K562 (cell line): ENCODE results near the gene NLRP6. TPM values are rescaled to one million over a fixed set of nuclear protein-coding genes. Genes with fewer than 3 reads are reported as not detected.
"Not testable (repeated sequence)": the region's sequence is repeated elsewhere in the genome, so short reads cannot be mapped to it uniquely, and the experiment has no call there.

Experiments
- ATAC-seq: fragments of 200-7000 bp; cut with Tn5 transposase; 3 replicates; pipeline ENCODE4 v1.9.1; 2020; ENCODE audit warnings: moderate library complexity
- BruUV-seq: library from RNA; stranded (reverse); fragments of 400-500 nt; replicated peaks from 2 replicates; lab custom pipeline; 2021; lab: Mats Ljungman, UMichigan
- CTCF ChIA-PET: fragments of 300-600 bp; formaldehyde crosslinking; extraction: SDS; loops from one replicate; lab custom pipeline; 2021; ENCODE audit warnings: low intra/inter-chr PET ratio; lab: Yijun Ruan, JAX
- POLR2A ChIA-PET: fragments of 300-600, 350-650 bp; sonication (Branson Sonifier 250); formaldehyde crosslinking; extraction: SDS; loops from one replicate; lab custom pipeline; 2021; ENCODE audit warnings: antibody characterized with exemption, inconsistent platforms; lab: Yijun Ruan, JAX
- DNase-seq, 4 experiments: peaks; one replicate each; pipeline versions ENCODE4 v3.0.0 to v3.0.0-alpha.2; 2011 to 2018; ENCODE audit warnings: low spot score in 3 of 4, mixed read lengths in 3 of 4; ENCODE audit errors: extremely low read depth in 1 of 4
- FAIRE-seq: peaks from 2 replicates; lab custom pipeline; 2011; peaks lifted over from hg19 to GRCh38; lab: Jason Lieb, UNC
- H2AFZ ChIP-seq: 2 replicates; pipeline ENCODE4 v1.6.0; 2011; ENCODE audit warnings: low read depth, low read length, control low read depth, inconsistent platforms
- H3K27ac ChIP-seq: fragments of 200-600 bp; 3 replicates; pipeline ENCODE4 v1.8.0; 2011; ENCODE audit warnings: low read depth, mild to moderate bottlenecking, control low read depth, inconsistent platforms, low read length, moderate library complexity, mixed read lengths; ENCODE audit errors: extremely low read depth
- H3K27me3 ChIP-seq, 2 experiments: fragments of 300-600 bp in 1 of 2; 2 replicates in 1 of 2; 3 replicates in 1 of 2; pipeline versions ENCODE4 v1.6.0 to v1.8.0; 2011; ENCODE audit warnings: inconsistent platforms in 2 of 2, low read length in 2 of 2, mild to moderate bottlenecking in 1 of 2, mixed read lengths in 1 of 2, moderate library complexity in 1 of 2; ENCODE audit not compliant: control insufficient read depth in 2 of 2, insufficient read depth in 2 of 2
- H3K36me3 ChIP-seq: fragments of 300-600 bp; 3 replicates; pipeline ENCODE4 v1.8.0; 2011; ENCODE audit warnings: mild to moderate bottlenecking, low read length, inconsistent platforms; ENCODE audit not compliant: control insufficient read depth, insufficient read depth
- H3K4me1 ChIP-seq, 2 experiments: fragments of 200-600 bp in 1 of 2; replicated peaks in 1 of 2; 2 replicates in 1 of 2; 3 replicates in 1 of 2; pipeline versions ENCODE4 v1.5.1 to v1.8.0; 2011; ENCODE audit warnings: inconsistent platforms in 2 of 2, low read length in 2 of 2, mild to moderate bottlenecking in 1 of 2, mixed read lengths in 1 of 2, moderate library complexity in 1 of 2; ENCODE audit not compliant: control insufficient read depth in 2 of 2, insufficient read depth in 2 of 2
- H3K4me2 ChIP-seq: 2 replicates; pipeline ENCODE4 v1.6.1; 2011; ENCODE audit warnings: low read length, control low read depth, inconsistent platforms, mixed read lengths; ENCODE audit not compliant: insufficient read depth
- H3K4me3 ChIP-seq: fragments of 200-600 bp; sonication (generic), shearing (Covaris generic); 2 replicates; pipeline ENCODE4 v1.5.1; 2016; ENCODE audit warnings: control low read depth, inconsistent platforms
- H3K79me2 ChIP-seq: fragments of 200-600 bp; 3 replicates; pipeline ENCODE4 v1.8.0; 2011; ENCODE audit warnings: low read length, inconsistent platforms; ENCODE audit not compliant: control insufficient read depth, insufficient read depth
- H3K9ac ChIP-seq, 2 experiments: 2 replicates each; pipeline versions ENCODE4 v1.6.0 to v1.6.1; 2011; ENCODE audit warnings: low read depth in 2 of 2, low read length in 2 of 2, control low read depth in 1 of 2, inconsistent platforms in 1 of 2, mild to moderate bottlenecking in 1 of 2, mixed read lengths in 1 of 2; ENCODE audit not compliant: insufficient read depth in 1 of 2
- H3K9me1 ChIP-seq: one replicate; pipeline ENCODE4 v1.6.0; 2011; ENCODE audit warnings: inconsistent platforms, mild to moderate bottlenecking, low read length, moderate library complexity; ENCODE audit not compliant: control insufficient read depth, insufficient read depth
- H3K9me3 ChIP-seq: replicated peaks from 2 replicates; pipeline ENCODE4 v1.5.1; 2011; ENCODE audit warnings: low read depth, low read length, inconsistent platforms; ENCODE audit not compliant: control insufficient read depth, insufficient read depth
- H4K20me1 ChIP-seq: replicated peaks from 2 replicates; pipeline ENCODE4 v1.6.1; 2011; ENCODE audit warnings: low read length, inconsistent platforms, mixed read lengths; ENCODE audit not compliant: control insufficient read depth, insufficient read depth
- DMBX1 ChIP-seq: fragments of 250-450 bp; sonication (Bioruptor Pico); IDR thresholded peaks from 2 replicates; pipeline ENCODE4 v1.8.0; 2022; ENCODE audit warnings: inconsistent platforms, mild to moderate bottlenecking, moderate library complexity, borderline replicate concordance
- MEF2D ChIP-seq: conservative IDR thresholded peaks from 2 replicates; pipeline ENCODE4 v1.6.1; 2016; ENCODE audit warnings: low read depth, missing genetic modification characterization, missing compliant biosample characterization
- SRF ChIP-seq, 2 experiments: fragments of 250-450, 450-650 bp in 1 of 2; sonication (Bioruptor Pico) in 1 of 2; sonication (generic) in 1 of 2; formaldehyde crosslinking; IDR thresholded peaks; 2 replicates each; pipeline versions ENCODE4 v1.5.0 to v1.5.1; 2020 to 2022; ENCODE audit warnings: mild to moderate bottlenecking in 1 of 2, missing genetic modification reagents in 1 of 2
- WGBS: fragments of 100-300 bp; shearing (Covaris generic); methylation state at CpG from one replicate; pipeline ENCODE4 v1.1.6; 2016; ENCODE audit warnings: low coverage, mixed read lengths; ENCODE audit not compliant: insufficient coverage; ENCODE audit errors: missing lambda C conversion rate; 5-methylcytosine and 5-hydroxymethylcytosine counted together
- in situ Hi-C: fragments of 300-500 bp; cut with MboI; formaldehyde crosslinking; loops from 4 replicates; pipeline ENCODE4 v1.15.0; 2018; ENCODE audit warnings: inconsistent platforms, mixed read lengths
- intact Hi-C: fragments of 100-400 bp; cut with micrococcal nuclease; formaldehyde crosslinking; loops from 2 replicates; pipeline ENCODE4 v1.14.2; 2022
- polyA plus RNA-seq, 8 experiments: library from polyadenylated mRNA; depleted of rRNA in 4 of 8; stranded (reverse) in 5 of 8; unstranded in 3 of 8; fragments of >200 nt; fragmentation: Nextera tagmentation in 2 of 8; fragmentation: Illumina TruSeq in 1 of 8; extraction: Ambion mirVana in 2 of 8; extraction: Trizol in 1 of 8; gene quantifications; 2 replicates each; pipeline versions ENCODE4 v1.2.1 to v1.2.3, GENCODE V29; 2011 to 2014; ENCODE audit warnings: inconsistent platforms in 1 of 8, missing spikeins in 1 of 8
- total RNA-seq, 7 experiments: library from RNA; depleted of rRNA in 6 of 7; stranded (reverse); fragments of >200 nt in 6 of 7; fragmentation: Illumina TruSeq in 2 of 7; extraction: Trizol in 2 of 7; gene quantifications; 2 replicates each; pipeline versions ENCODE4 v1.2.1 to v1.2.3, GENCODE V29; 2011 to 2021; ENCODE audit warnings: low replicate concordance in 1 of 7
- TF ChIP-seq, protein P1 (sequence below), 2 experiments: fragments of 250-450 bp in 1 of 2; fragments of 450-650 bp in 1 of 2; sonication (Bioruptor Pico) in 1 of 2; IDR thresholded peaks; 2 replicates each; pipeline versions ENCODE4 v1.6.1 to v1.8.0; 2016 to 2021; ENCODE audit warnings: mild to moderate bottlenecking in 2 of 2, moderate library complexity in 2 of 2, missing compliant biosample characterization in 1 of 2, missing genetic modification characterization in 1 of 2

The NLRP6 gene
- total and polyA plus RNA-seq, 9 of the 15 experiments (the other 6 are each of a cell fraction or from before 2014, with no cell fraction given), result 0.03 to 0.18 (median 0.15) TPM; not detected in 5

DNA sequence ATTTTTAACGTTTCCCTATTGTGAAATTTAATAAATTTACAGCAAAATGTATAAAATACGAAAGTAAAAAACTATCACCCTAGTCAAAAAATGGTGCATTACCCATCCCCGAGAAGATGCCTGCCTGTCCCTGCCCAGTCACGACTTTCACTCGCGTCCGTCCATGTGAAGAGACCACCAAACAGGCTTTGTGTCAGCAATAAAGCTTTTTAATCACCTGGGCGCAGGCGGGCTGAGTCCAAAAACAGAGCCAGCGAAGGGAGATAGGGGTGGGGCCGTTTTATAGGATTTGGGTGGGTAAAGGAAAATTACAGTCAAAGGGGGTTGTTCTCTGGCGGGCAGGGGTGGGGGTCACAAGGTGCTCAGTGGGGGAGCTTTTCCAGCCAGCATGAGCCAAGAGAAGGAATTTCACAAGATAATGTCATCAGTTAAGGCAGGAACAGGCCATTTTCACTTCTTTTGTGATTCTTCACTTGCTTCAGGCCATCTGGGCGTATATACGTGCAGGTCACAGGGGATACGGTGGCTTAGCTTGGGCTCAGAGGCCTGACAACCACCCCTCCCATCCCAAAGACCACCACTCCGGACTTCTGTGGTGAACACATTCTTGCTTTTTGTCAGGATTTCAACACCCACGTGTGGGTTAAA lies 55.5 kb downstream of the NLRP6 start:
- ATAC-seq, H3K4me3 ChIP-seq, H3K27me3 ChIP-seq, H3K9me3 ChIP-seq, in situ Hi-C loops, FAIRE-seq, BruUV-seq, intact Hi-C loops, CTCF ChIA-PET, H3K79me2 ChIP-seq, H3K36me3 ChIP-seq, H3K9me1 ChIP-seq, DNase-seq, H4K20me1 ChIP-seq: not testable (repeated sequence)
- Histone ChIP-seq H3K4me2 (peak overlapping the region; percentile 58), H2AFZ (peak overlapping the region; percentile 76), H3K27ac (peak overlapping the region; percentile 61), H3K9ac (peak overlapping the region; percentile 33 to 86; a peak in 2 of 4 replicates), H3K4me1 (peaks cover 40% of the 10 kb centered on the region in 2 experiments)
- POLR2A ChIA-PET, result interaction anchor here (0.9 to 1.2 kb wide), 3 partner anchors 9 to 14 kb away, joined by 3 to 4 read pairs (median 4); no protein-coding TSS in a partner anchor
- WGBS, result 73% methylated on average over 17 of the region's 17 CpGs
- TF ChIP-seq MEF2D (0 out of 2 replicates have a peak, but pooled peaks have one; percentile 7), DMBX1 (CRISPR knock-in tag) (0 out of 2 replicates have a peak, but pooled peaks have one; percentile 24), SRF (CRISPR knock-in tag; IDR thresholded peaks at IDR 0.05) (0 out of 4 replicates have a peak, but pooled peaks of 1 of the 2 experiments have one; percentile 10)
- TF ChIP-seq, protein P1, sequence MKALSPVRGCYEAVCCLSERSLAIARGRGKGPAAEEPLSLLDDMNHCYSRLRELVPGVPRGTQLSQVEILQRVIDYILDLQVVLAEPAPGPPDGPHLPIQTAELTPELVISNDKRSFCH (CRISPR knock-in tag; IDR thresholded peaks at IDR 0.05), result not testable (repeated sequence)
- TF ChIP-seq, protein P1 (tag; IDR thresholded peaks at IDR 0.05), result 0 out of 2 replicates have a peak, but pooled peaks have one; percentile 29
